SH-SY5Y (cell line): ENCODE measurements around the gene ZFPM1.

ENCODE experiments used
- GATA2 ChIP-seq: IDR thresholded peaks from 2 replicates; pipeline ENCODE4 v1.6.1; 2011; ENCODE audit warnings: mild to moderate bottlenecking, low read depth, low read length
- GATA3 ChIP-seq: IDR thresholded peaks from 2 replicates; pipeline ENCODE4 v1.6.1; 2011; ENCODE audit warnings: low read depth, mild to moderate bottlenecking, low read length, moderate library complexity

DNA sequence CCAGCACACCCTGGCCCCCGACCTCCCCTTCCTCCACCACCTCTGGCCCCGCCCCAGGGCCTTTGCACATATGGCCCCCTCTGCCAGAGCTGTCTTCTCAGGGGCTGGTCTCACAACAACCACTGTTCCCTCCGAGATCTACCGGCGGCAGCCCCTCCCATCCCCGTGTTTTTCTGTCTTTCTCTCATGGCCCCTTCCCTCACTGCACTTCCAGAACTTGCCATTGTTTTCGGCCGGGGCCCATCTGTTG, 30.2 kb downstream of the ZFPM1 start:
- TF ChIP-seq GATA2 (no peak), GATA3 (no peak)
